Heart left ventricle (tissue), 16 donors: ENCODE data around the gene CREG2. TPM values are rescaled to one million over a fixed set of nuclear protein-coding genes. Genes with fewer than 3 reads are reported as not detected.

Experiments
- ATAC-seq, 4 donors: fragments of 200-7000 bp; cut with Tn5 transposase; one replicate each; pipeline ENCODE4 v1.9.1; 2020 to 2022; ENCODE audit warnings: moderate library complexity in 4 of 4, mild to moderate bottlenecking in 3 of 4, moderate number of reproducible peaks in 1 of 4
- DNase-seq, 5 donors: peaks; one replicate each; pipeline ENCODE4 v3.0.0-alpha.2; 2020
- H3K27ac ChIP-seq, 12 donors: fragments of 200-600 bp; sonication (generic) in 4 of 12; one replicate each; pipeline versions ENCODE4 v1.5.0 to v1.8.0; 2016 to 2022; ENCODE audit warnings: mild to moderate bottlenecking in 2 of 12
- H3K27me3 ChIP-seq, 9 donors: fragments of 200-600 bp; sonication (generic) in 2 of 9; one replicate each; pipeline versions ENCODE4 v1.5.1 to v1.8.0; 2016 to 2022; ENCODE audit warnings: mild to moderate bottlenecking in 3 of 9
- H3K36me3 ChIP-seq, 9 donors: fragments of 200-600 bp; sonication (generic) in 2 of 9; one replicate each; pipeline versions ENCODE4 v1.5.0 to v1.8.0; 2018 to 2022; ENCODE audit warnings: mild to moderate bottlenecking in 2 of 9
- H3K4me1 ChIP-seq, 12 donors: fragments of 200-600 bp; sonication (generic) in 4 of 12; one replicate each; pipeline versions ENCODE4 v1.5.0 to v1.8.0; 2016 to 2022; ENCODE audit warnings: mild to moderate bottlenecking in 3 of 12
- H3K4me3 ChIP-seq, 12 donors: fragments of 200-600 bp; sonication (generic) in 4 of 12; one replicate each; pipeline versions ENCODE4 v1.5.0 to v1.8.0; 2017 to 2022; ENCODE audit warnings: mild to moderate bottlenecking in 9 of 12, moderate library complexity in 4 of 12
- H3K9me3 ChIP-seq, 12 donors: fragments of 200-600 bp; sonication (generic) in 4 of 12; one replicate each; pipeline versions ENCODE4 v1.5.0 to v1.8.0; 2016 to 2022; ENCODE audit warnings: mild to moderate bottlenecking in 1 of 12
- POLR2A ChIP-seq, 2 donors: fragments of 450-650 bp; IDR thresholded peaks; one replicate each; pipeline ENCODE4 v1.6.1; 2017; ENCODE audit warnings: antibody characterized with exemption in 2 of 2, mild to moderate bottlenecking in 2 of 2, moderate library complexity in 2 of 2
- whole genome bisulfite sequencing, 4 donors: extraction: QIAGEN DNeasy Blood & Tissue Kit in 2 of 4; methylation state at CpG; one replicate each; pipeline versions ENCODE4 v1.1.5 to v1.1.7; 2013 to 2018; 5-methylcytosine and 5-hydroxymethylcytosine counted together
- intact Hi-C, 10 donors: fragments of 100-400 bp; cut with DNase I; formaldehyde crosslinking; loops; one replicate each; pipeline versions ENCODE4 v1.11.1 to v1.14.2; 2022
- polyA plus RNA-seq, 2 donors: library from polyadenylated mRNA; stranded (reverse); fragments of 200-250 nt; gene quantifications; one replicate each; pipeline ENCODE4 v1.2.3, GENCODE V29; 2013
- total RNA-seq, 9 donors: library from RNA; depleted of rRNA in 2 of 9; stranded (reverse); fragments of >200 nt in 2 of 9; fragmentation: NEBNext Ultra II Directional in 3 of 9; extraction: Animal tissue kit (Norgen Biotek cat#: 25700) in 3 of 9; gene quantifications; one replicate each; pipeline versions ENCODE4 v1.1.0 to v1.2.4, GENCODE V29; 2016 to 2023
- TF ChIP-seq, protein P1 (sequence below), 12 donors: fragments of 200-600 bp; sonication (generic) in 4 of 12; IDR thresholded peaks; one replicate each; pipeline versions ENCODE4 v1.5.0 to v1.8.0; 2018 to 2022; ENCODE audit warnings: antibody characterized with exemption in 12 of 12, mild to moderate bottlenecking in 5 of 12
- donor health status: ischemic (EF 13 %, LVEDD 7.1; RV severe dilation, severe dysfunction).
- donor health status: healthy with polysubstance abuse.
- donor health status: DM: no; HTN: yes; CAD: no.
- donor health status: DM: no; HTN: no; CAD: no.
- donor health status: ischemic (EF 25% LVEDD 6.9; RV normal size, moderate dysfunction).
- donor health status: ischemic (EF 25% LVEDD 5.7; RV mildly dilated, moderate dysfunction).
- donor health status: healthy.
- donor health status: DM: yes; HTN: yes; CAD: no.
- donor health status: ischemic (EF 35%, LVEDD 5.7; RV mildly dilated, moderate dysfunction).
- donor health status: nonischemic (EF 11% LVEDD 7.7; RV severe dilation, severe dysfunction).
- donor health status: DM: yes; HTN: yes; CAD: no.
- donor health status: PGD.
- donor health status: ischemic (EF 29% LVEDD 5.4; RV normal size, mild dysfunction).
- donor health status: nonischemic (EF 23%, LVEDD 6.1; RV moderate dilation, normal function).

Gene CREG2
- total and polyA plus RNA-seq, 11 donors, result 0.18 to 1.1 (median 0.46) TPM; not detected in 7

DNA sequence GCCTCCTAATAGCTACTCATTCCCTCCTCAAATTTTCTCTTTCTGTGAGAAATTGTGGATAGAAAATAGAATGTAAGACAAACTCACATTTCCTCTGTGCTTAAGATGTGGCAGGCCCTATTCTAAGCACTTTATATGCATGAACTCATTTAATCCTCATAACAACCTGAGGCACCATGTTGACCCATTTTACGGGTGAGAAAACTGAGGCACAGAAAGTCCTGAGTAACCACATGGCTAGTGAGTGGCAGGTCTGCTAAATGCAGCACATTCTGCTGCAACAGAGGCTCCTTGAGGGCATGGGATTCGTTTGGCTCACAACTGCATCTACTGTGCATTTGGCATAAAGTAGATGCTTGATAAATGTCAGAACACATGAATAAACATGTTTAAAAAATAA lies 56.1 kb downstream of the CREG2 start:
- 93 to 98% (median 94%) methylated on average over 2 of the region's 2 CpGs for WGBS, 4 donors
- peaks cover 0 to 43% (median 9%) of the 10 kb centered on the region in 12 donors for H3K4me1 ChIP-seq
- no peak for ATAC-seq
- no peak for DNase-seq
- no peak overlapping the region for H3K4me3 ChIP-seq
- peak overlapping the region in 4 of 12 donors; percentile 3 to 93 (median 48) for H3K27ac ChIP-seq
- H3K9me3 ChIP-seq, result no peaks in the 10 kb centered on the region
- TF ChIP-seq, protein P1, sequence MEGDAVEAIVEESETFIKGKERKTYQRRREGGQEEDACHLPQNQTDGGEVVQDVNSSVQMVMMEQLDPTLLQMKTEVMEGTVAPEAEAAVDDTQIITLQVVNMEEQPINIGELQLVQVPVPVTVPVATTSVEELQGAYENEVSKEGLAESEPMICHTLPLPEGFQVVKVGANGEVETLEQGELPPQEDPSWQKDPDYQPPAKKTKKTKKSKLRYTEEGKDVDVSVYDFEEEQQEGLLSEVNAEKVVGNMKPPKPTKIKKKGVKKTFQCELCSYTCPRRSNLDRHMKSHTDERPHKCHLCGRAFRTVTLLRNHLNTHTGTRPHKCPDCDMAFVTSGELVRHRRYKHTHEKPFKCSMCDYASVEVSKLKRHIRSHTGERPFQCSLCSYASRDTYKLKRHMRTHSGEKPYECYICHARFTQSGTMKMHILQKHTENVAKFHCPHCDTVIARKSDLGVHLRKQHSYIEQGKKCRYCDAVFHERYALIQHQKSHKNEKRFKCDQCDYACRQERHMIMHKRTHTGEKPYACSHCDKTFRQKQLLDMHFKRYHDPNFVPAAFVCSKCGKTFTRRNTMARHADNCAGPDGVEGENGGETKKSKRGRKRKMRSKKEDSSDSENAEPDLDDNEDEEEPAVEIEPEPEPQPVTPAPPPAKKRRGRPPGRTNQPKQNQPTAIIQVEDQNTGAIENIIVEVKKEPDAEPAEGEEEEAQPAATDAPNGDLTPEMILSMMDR (IDR thresholded peaks at IDR 0.05), result no peak
- no peaks in the 10 kb centered on the region for H3K36me3 ChIP-seq
- intact Hi-C loops, result loop anchor here in 1 of 10 donors (10.0 kb wide), 1 partner anchor 504 kb away; no protein-coding TSS in a partner anchor
- H3K27me3 ChIP-seq, result no peaks in the 10 kb centered on the region

DNA sequence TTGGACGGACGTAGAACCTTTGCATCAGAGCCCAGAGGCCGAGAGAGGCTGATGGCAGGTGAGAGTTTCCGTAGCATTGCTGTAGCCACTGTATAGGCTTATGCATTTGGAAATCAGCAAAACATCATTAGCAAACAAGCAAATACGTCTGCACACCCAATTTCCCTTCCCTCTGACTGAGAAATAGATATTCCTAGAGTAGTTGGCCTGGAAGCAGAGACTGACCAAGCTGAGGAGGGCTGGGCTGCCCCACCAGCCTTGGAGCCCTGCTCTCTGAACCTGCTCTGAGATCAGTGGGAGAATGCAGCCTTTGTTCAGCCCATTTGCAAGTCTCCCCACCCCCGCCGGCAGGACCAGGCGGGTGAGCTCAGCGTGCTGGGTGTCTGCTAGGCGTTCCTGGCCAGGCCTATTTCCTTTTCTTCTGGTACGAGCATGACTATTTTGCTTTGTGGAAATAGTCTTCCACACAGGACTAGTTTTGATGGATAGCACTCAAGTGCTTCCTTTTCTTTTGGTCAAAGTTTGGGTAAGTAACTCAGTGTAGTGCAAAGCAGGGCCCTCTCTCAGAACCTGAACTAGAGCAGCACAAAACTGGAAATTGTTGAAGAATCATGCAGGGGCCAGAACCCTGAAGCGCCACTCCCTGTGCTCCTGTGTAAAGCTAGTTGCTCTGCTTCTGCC lies 56.9 kb downstream of the CREG2 start:
- DNase-seq (peak; percentile 61 to 76 (median 64)), ATAC-seq (peak in 3 of 4 donors; percentile 80 to 88 (median 86))
- Histone ChIP-seq H3K4me1 (peaks cover 0 to 43% (median 9%) of the 10 kb centered on the region in 12 donors), H3K27me3 (no peaks in the 10 kb centered on the region), H3K4me3 (no peak overlapping the region), H3K27ac (peak overlapping the region in 8 of 12 donors; percentile 8 to 93 (median 35)), H3K9me3 (peaks cover 0 to 6% (median 0%) of the 10 kb centered on the region in 12 donors), H3K36me3 (no peaks in the 10 kb centered on the region)
- intact Hi-C loops, result loop anchor here in 1 of 10 donors (10.0 kb wide), 1 partner anchor 504 kb away; no protein-coding TSS in a partner anchor
- no peak for TF ChIP-seq POLR2A (IDR thresholded peaks at IDR 0.05)
- TF ChIP-seq, protein P1 (IDR thresholded peaks at IDR 0.05), result no peak
- WGBS, 4 donors, result 63 to 75% (median 68%) methylated on average over 12 of the region's 12 CpGs

DNA sequence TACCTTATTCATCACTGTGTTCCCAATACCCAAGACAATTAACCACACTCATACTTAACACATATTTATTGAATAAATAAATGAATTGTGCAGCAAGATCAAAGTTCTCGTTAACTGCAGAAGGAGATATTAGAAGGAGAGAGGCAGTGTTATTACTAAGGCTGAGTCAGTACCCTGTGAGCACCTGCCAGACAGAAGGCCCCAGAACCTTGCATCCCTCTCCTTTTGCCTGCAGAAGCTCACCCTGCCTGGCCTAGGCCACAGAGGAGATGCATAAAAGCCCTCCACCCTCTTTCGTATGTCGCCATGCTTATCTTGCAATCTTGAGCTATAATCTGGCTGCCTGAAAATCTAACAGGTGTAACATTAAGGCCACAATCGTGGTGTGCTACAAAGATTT lies 58.3 kb downstream of the CREG2 start:
- 85 to 90% (median 86%) methylated on average over 4 of the region's 4 CpGs for WGBS, 4 donors
- Histone ChIP-seq H3K36me3 (no peaks in the 10 kb centered on the region), H3K4me3 (no peak overlapping the region), H3K4me1 (peaks cover 0 to 43% (median 9%) of the 10 kb centered on the region in 12 donors), H3K9me3 (peaks cover 0 to 10% (median 0%) of the 10 kb centered on the region in 12 donors), H3K27ac (peak overlapping the region in 4 of 12 donors; percentile 35 to 93 (median 42)), H3K27me3 (no peaks in the 10 kb centered on the region)
- DNase-seq (no peak), ATAC-seq (no peak)
- TF ChIP-seq, protein P1 (IDR thresholded peaks at IDR 0.05), result no peak
- no peak for TF ChIP-seq POLR2A (IDR thresholded peaks at IDR 0.05)
- intact Hi-C loops, result no loop called here

DNA sequence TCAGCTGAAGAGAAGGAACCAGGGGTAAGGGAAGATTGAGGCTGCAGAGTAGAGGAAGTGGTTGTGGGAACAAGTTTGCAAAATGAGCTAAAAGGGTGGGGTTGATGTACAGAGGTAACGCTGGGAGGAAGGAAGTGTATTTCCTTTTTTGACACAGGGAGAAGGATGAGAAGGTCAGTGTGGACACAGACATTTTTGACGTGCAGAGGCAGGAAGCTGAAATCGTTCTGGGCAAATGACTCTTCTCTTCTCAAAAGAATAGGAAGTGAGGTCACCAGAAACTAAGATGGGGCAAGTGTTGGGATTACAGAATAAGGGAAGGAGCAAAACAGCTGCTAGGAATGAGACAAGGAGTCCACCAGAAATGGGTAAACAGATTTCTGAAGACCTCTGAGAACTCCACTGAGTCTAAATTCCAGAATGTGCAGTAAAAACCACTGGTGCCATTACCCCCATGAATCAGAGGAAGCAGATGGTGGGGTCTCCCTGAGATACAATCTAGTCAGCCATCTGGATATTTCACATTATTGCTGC lies 58.8 kb downstream of the CREG2 start:
- TF ChIP-seq POLR2A (IDR thresholded peaks at IDR 0.05), result no peak
- TF ChIP-seq, protein P1 (IDR thresholded peaks at IDR 0.05), result no peak
- DNase-seq, result peak in 1 of 5 donors; percentile 42
- Histone ChIP-seq H3K27me3 (no peaks in the 10 kb centered on the region), H3K36me3 (no peaks in the 10 kb centered on the region), H3K9me3 (peaks cover 0 to 10% (median 0%) of the 10 kb centered on the region in 12 donors), H3K27ac (peak overlapping the region in 5 of 12 donors; percentile 17 to 93 (median 39)), H3K4me3 (no peak overlapping the region), H3K4me1 (peaks cover 0 to 43% (median 9%) of the 10 kb centered on the region in 12 donors)
- WGBS, 4 donors, result 35 to 47% (median 45%) methylated on average over 3 of the region's 3 CpGs
- intact Hi-C loops, result no loop called here
- peak; percentile 77 to 94 (median 86) for ATAC-seq
